EH (cell line): Measurements from ENCODE around the gene TTC21A.
"Not testable (repeated sequence)": the region's sequence is repeated elsewhere in the genome, so short reads cannot be mapped to it uniquely, and the experiment has no call there.

Experiments used
- DNase-seq: peaks from one replicate; pipeline ENCODE4 v3.0.0-alpha.2; 2015; ENCODE audit warnings: low read depth

TTC21A gene

GRCh38 chr3:39149498-39150147, 42.1 kb downstream of the TTC21A start:
- no peak for DNase-seq

- no peak for DNase-seq
Measured at GRCh38 chr3:39150148-39150802, 42.8 kb downstream of the TTC21A start.

GRCh38 chr3:39150803-39151631, 43.5 kb downstream of the TTC21A start:
- DNase-seq: peak; percentile 99

GRCh38 chr3:39153977-39154279, 46.4 kb downstream of the TTC21A start:
- DNase-seq: no peak

- peak; percentile 49 for DNase-seq
Measured at GRCh38 chr3:39154280-39155021, 47.0 kb downstream of the TTC21A start.

- DNase-seq: no peak
Measured at GRCh38 chr3:39156421-39156820, 48.9 kb downstream of the TTC21A start.

GRCh38 chr3:39157359-39157758, 49.9 kb downstream of the TTC21A start:
- no peak for DNase-seq

GRCh38 chr3:39158148-39158715, 50.8 kb downstream of the TTC21A start:
- DNase-seq: no peak

GRCh38 chr3:39164414-39164813, 56.9 kb downstream of the TTC21A start:
- no peak for DNase-seq

GRCh38 chr3:39165518-39165917, 58.0 kb downstream of the TTC21A start:
- no peak for DNase-seq

GRCh38 chr3:39166134-39166710, 58.7 kb downstream of the TTC21A start:
- peak; percentile 99 for DNase-seq

GRCh38 chr3:39166932-39167532, 59.6 kb downstream of the TTC21A start:
- peak; percentile 93 for DNase-seq

GRCh38 chr3:39168156-39168780, 60.8 kb downstream of the TTC21A start:
- DNase-seq: no peak

- DNase-seq: no peak
Measured at GRCh38 chr3:39169712-39170111, 62.2 kb downstream of the TTC21A start.

- no peak for DNase-seq
Measured at GRCh38 chr3:39170461-39170860, 63.0 kb downstream of the TTC21A start.

- DNase-seq: not testable (repeated sequence)
Measured at GRCh38 chr3:39170877-39171276, 63.4 kb downstream of the TTC21A start.

GRCh38 chr3:39171860-39172259, 64.4 kb downstream of the TTC21A start:
- DNase-seq: no peak

- DNase-seq: peak; percentile 65
Measured at GRCh38 chr3:39173318-39174125, 66.0 kb downstream of the TTC21A start.

- no peak for DNase-seq
Measured at GRCh38 chr3:39176025-39176714, 68.7 kb downstream of the TTC21A start.
